K562 (cell line): Measurements from ENCODE around the gene NFIB.

Experiments used
- CC2D1A ChIP-seq: fragments of 450-650 bp; IDR thresholded peaks from 2 replicates; pipeline ENCODE4 v1.6.1; 2017; ENCODE audit warnings: mild to moderate bottlenecking
- CEBPB ChIP-seq: fragments of 450-650 bp; IDR thresholded peaks from 2 replicates; pipeline ENCODE4 v1.6.1; 2016; ENCODE audit warnings: missing genetic modification characterization, missing compliant biosample characterization
- JUND ChIP-seq, 2 experiments: IDR thresholded peaks; 2 replicates in 1 of 2; 3 replicates in 1 of 2; pipeline ENCODE4 v1.6.1; 2011; ENCODE audit warnings: borderline replicate concordance in 2 of 2, low read depth in 2 of 2, low read length in 2 of 2, improper control_type of control experiment in 1 of 2, missing biosample characterization in 1 of 2, missing genetic modification characterization in 1 of 2, missing genetic modification reagents in 1 of 2
- PHF8 ChIP-seq: fragments of 200-600 bp; sonication (generic); IDR thresholded peaks from 2 replicates; pipeline ENCODE4 v1.6.1; 2012; ENCODE audit warnings: mixed run types, mild to moderate bottlenecking, inconsistent platforms, low read length, moderate library complexity, borderline replicate concordance
- POLR2A ChIP-seq: fragments of 450-650 bp; conservative IDR thresholded peaks from 2 replicates; pipeline ENCODE4 v1.6.1; 2016
- RBM22 ChIP-seq: fragments of 200-400 bp; formaldehyde crosslinking; IDR thresholded peaks from 2 replicates; pipeline ENCODE4 v1.6.1; 2018; ENCODE audit warnings: low read length, low read depth; ENCODE audit not compliant: poor library complexity, severe bottlenecking
- ZBTB7A ChIP-seq: IDR thresholded peaks from 2 replicates; pipeline ENCODE4 v1.6.1; 2011; ENCODE audit warnings: low read depth, mild to moderate bottlenecking, low read length, moderate library complexity, borderline replicate concordance; ENCODE audit not compliant: control insufficient read depth
- ZNF133 ChIP-seq: fragments of 250-450 bp; sonication (Bioruptor Pico); IDR thresholded peaks from 2 replicates; pipeline ENCODE4 v1.4.0; 2020; ENCODE audit warnings: mild to moderate bottlenecking
- ZNF134 ChIP-seq: fragments of 250-450 bp; sonication (Bioruptor Pico); conservative IDR thresholded peaks from 2 replicates; pipeline ENCODE4 v1.4.0; 2020
- TF ChIP-seq, protein P1 (sequence below), 2 experiments: fragments of 450-650 bp in 1 of 2; sonication (generic) in 1 of 2; formaldehyde crosslinking; conservative IDR thresholded peaks; 2 replicates each; pipeline versions ENCODE4 v1.4.0 to v1.8.1; 2020 to 2022; ENCODE audit warnings: mild to moderate bottlenecking in 1 of 2, missing genetic modification reagents in 1 of 2
- TF ChIP-seq, protein P2 (sequence below): sonication (generic); formaldehyde crosslinking; IDR thresholded peaks from 2 replicates; pipeline ENCODE4 v1.8.1; 2022; ENCODE audit warnings: missing genetic modification reagents
- TF ChIP-seq, protein P3 (sequence below), 2 experiments: IDR thresholded peaks; 2 replicates each; pipeline ENCODE4 v1.6.1; 2012; ENCODE audit warnings: improper control_type of control experiment in 2 of 2, low read depth in 2 of 2, low read length in 2 of 2, borderline replicate concordance in 1 of 2

DNA sequence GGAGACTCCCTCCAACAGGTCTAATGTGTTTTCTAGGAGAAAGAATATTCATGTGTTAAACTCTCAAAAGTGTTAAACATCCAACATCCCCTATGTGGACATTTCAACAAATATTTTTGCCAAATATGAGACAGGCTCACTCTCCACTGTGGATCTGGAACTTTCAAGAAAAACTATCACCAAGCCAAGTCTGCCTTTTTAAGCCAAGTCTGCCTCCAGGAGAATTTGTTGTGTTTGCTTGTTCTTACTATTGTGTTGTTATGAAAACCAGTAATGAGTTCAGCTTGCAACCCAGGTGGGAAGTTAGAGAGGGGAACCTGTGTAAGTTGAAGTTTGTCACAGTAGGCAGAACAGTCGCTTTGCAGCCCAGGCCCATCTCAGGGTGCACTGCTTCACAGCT is 228.1 kb downstream of the NFIB start:
- TF ChIP-seq ZNF134 (CRISPR knock-in tag) (no peak), POLR2A (no peak), CEBPB (tag) (no peak), RBM22 (no peak), ZNF133 (CRISPR knock-in tag) (no peak), CC2D1A (no peak), PHF8 (no peak), JUND (IDR thresholded peaks at IDR 0.05; ENCODE audit: borderline replicate concordance, low read depth, low read length) (no peak), JUND (tag; IDR thresholded peaks at IDR 0.05; ENCODE audit: borderline replicate concordance, low read depth, low read length) (no peak), ZBTB7A (no peak)
- TF ChIP-seq, protein P1, sequence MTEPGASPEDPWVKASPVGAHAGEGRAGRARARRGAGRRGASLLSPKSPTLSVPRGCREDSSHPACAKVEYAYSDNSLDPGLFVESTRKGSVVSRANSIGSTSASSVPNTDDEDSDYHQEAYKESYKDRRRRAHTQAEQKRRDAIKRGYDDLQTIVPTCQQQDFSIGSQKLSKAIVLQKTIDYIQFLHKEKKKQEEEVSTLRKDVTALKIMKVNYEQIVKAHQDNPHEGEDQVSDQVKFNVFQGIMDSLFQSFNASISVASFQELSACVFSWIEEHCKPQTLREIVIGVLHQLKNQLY (CRISPR knock-in tag; conservative IDR thresholded peaks at IDR 0.05) = no peak
- TF ChIP-seq, protein P2, sequence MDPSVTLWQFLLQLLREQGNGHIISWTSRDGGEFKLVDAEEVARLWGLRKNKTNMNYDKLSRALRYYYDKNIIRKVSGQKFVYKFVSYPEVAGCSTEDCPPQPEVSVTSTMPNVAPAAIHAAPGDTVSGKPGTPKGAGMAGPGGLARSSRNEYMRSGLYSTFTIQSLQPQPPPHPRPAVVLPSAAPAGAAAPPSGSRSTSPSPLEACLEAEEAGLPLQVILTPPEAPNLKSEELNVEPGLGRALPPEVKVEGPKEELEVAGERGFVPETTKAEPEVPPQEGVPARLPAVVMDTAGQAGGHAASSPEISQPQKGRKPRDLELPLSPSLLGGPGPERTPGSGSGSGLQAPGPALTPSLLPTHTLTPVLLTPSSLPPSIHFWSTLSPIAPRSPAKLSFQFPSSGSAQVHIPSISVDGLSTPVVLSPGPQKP (CRISPR knock-in tag) = no peak
- TF ChIP-seq, protein P3, sequence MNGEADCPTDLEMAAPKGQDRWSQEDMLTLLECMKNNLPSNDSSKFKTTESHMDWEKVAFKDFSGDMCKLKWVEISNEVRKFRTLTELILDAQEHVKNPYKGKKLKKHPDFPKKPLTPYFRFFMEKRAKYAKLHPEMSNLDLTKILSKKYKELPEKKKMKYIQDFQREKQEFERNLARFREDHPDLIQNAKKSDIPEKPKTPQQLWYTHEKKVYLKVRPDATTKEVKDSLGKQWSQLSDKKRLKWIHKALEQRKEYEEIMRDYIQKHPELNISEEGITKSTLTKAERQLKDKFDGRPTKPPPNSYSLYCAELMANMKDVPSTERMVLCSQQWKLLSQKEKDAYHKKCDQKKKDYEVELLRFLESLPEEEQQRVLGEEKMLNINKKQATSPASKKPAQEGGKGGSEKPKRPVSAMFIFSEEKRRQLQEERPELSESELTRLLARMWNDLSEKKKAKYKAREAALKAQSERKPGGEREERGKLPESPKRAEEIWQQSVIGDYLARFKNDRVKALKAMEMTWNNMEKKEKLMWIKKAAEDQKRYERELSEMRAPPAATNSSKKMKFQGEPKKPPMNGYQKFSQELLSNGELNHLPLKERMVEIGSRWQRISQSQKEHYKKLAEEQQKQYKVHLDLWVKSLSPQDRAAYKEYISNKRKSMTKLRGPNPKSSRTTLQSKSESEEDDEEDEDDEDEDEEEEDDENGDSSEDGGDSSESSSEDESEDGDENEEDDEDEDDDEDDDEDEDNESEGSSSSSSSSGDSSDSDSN (IDR thresholded peaks at IDR 0.05; ENCODE audit: borderline replicate concordance in 1 of 2, low read depth in 2 of 2, low read length in 2 of 2) = no peak
